ENCODE results near the gene SCLY. TPM values are rescaled to one million over a fixed set of nuclear protein-coding genes. Genes with fewer than 3 reads are reported as not detected.

SCLY gene
- total RNA-seq, 1 donor from 2014 or later, result 46.1 TPM

- Mint-ChIP-seq H3K27me3 (ENCODE audit: low read depth) (no peaks in the 10 kb centered on the region), H3K4me1 (no peaks in the 10 kb centered on the region), H3K9me3 (peaks cover 10% of the 10 kb centered on the region), H3K4me3 (no peak overlapping the region), H3K36me3 (ENCODE audit: low read depth) (peaks cover 52% of the 10 kb centered on the region), H3K27ac (ENCODE audit: unreplicated experiment) (no peak overlapping the region)
- TF ChIP-seq, protein P1, sequence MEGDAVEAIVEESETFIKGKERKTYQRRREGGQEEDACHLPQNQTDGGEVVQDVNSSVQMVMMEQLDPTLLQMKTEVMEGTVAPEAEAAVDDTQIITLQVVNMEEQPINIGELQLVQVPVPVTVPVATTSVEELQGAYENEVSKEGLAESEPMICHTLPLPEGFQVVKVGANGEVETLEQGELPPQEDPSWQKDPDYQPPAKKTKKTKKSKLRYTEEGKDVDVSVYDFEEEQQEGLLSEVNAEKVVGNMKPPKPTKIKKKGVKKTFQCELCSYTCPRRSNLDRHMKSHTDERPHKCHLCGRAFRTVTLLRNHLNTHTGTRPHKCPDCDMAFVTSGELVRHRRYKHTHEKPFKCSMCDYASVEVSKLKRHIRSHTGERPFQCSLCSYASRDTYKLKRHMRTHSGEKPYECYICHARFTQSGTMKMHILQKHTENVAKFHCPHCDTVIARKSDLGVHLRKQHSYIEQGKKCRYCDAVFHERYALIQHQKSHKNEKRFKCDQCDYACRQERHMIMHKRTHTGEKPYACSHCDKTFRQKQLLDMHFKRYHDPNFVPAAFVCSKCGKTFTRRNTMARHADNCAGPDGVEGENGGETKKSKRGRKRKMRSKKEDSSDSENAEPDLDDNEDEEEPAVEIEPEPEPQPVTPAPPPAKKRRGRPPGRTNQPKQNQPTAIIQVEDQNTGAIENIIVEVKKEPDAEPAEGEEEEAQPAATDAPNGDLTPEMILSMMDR (conservative IDR thresholded peaks at IDR 0.05), result no peak
- DNase-seq (ENCODE audit: low read depth, low spot score), result no peak
Observed at GRCh38 chr2:238075397-238075796, 14.6 kb downstream of the SCLY start.

- Mint-ChIP-seq H3K4me3 (no peak overlapping the region), H3K9me3 (peaks cover 10% of the 10 kb centered on the region), H3K4me1 (no peaks in the 10 kb centered on the region), H3K27ac (ENCODE audit: unreplicated experiment) (no peak overlapping the region), H3K36me3 (ENCODE audit: low read depth) (peaks cover 50% of the 10 kb centered on the region), H3K27me3 (ENCODE audit: low read depth) (no peaks in the 10 kb centered on the region)
- DNase-seq (ENCODE audit: low read depth, low spot score), result no peak
- TF ChIP-seq, protein P1 (conservative IDR thresholded peaks at IDR 0.05), result no peak
Observed at GRCh38 chr2:238077292-238077691, 16.5 kb downstream of the SCLY start.

DNA sequence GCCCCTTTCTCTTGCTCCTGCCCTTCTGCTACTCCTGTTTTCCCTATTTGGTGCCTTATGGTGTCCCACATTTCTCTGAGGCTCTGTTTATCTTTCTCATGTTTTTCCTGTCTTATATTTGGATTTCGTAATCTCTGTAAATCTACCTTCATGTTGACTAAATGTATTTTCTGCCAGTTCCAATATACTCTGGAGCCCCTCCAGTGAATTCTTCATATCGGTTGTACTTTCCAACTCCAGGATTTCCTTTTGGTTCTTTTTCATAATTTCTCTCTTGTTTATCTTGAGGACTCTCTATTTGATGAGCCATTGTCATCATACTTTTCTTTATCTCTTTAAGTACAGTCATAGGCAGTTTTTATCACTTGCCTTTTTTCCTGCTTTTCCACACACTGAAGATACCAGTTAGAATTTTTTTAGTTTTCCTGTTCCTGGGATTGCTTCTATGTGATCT is 19.1 kb downstream of the SCLY start:
- H3K36me3 Mint-ChIP-seq (ENCODE audit: low read depth), result peaks cover 33% of the 10 kb centered on the region
- TF ChIP-seq, protein P1 (conservative IDR thresholded peaks at IDR 0.05), result no peak
- H3K27ac Mint-ChIP-seq (ENCODE audit: unreplicated experiment), result no peak overlapping the region
- no peak overlapping the region for H3K4me3 Mint-ChIP-seq
- no peaks in the 10 kb centered on the region for H3K4me1 Mint-ChIP-seq
- DNase-seq (ENCODE audit: low read depth, low spot score), result no peak
- H3K9me3 Mint-ChIP-seq, result peaks cover 5% of the 10 kb centered on the region
- no peaks in the 10 kb centered on the region for H3K27me3 Mint-ChIP-seq (ENCODE audit: low read depth)

DNA sequence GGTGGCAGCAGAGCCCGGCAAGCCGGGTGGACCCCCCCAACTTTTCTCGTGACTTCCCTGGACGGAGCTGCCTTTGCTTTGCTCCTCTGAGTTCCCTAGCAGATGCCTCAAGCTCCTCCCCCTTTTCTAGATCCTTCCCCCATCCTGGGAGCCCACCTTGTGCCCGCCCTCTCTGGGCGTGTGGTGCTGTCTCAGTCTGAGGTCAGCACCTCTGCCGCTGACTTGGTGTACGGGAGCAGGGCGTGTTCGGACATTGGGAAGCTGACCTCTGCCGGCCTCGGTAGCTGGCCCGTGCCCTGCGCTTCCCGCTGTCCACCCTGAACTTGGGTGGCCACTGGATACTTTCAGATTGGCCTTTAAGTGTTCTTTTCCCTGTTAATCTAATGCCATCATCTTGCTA is 19.7 kb downstream of the SCLY start:
- TF ChIP-seq, protein P1 (conservative IDR thresholded peaks at IDR 0.05), result no peak
- Mint-ChIP-seq H3K4me3 (no peak overlapping the region), H3K36me3 (ENCODE audit: low read depth) (peaks cover 30% of the 10 kb centered on the region), H3K9me3 (peaks cover 5% of the 10 kb centered on the region), H3K27me3 (ENCODE audit: low read depth) (no peaks in the 10 kb centered on the region), H3K27ac (ENCODE audit: unreplicated experiment) (no peak overlapping the region), H3K4me1 (no peaks in the 10 kb centered on the region)
- no peak for DNase-seq (ENCODE audit: low read depth, low spot score)

GRCh38 chr2:238081150-238081549 is 20.3 kb downstream of the SCLY start:
- H3K27ac Mint-ChIP-seq (ENCODE audit: unreplicated experiment), result peak overlapping the region; percentile 44
- TF ChIP-seq, protein P1 (conservative IDR thresholded peaks at IDR 0.05), result no peak
- no peak overlapping the region for H3K4me3 Mint-ChIP-seq
- H3K4me1 Mint-ChIP-seq, result no peaks in the 10 kb centered on the region
- no peak for DNase-seq (ENCODE audit: low read depth, low spot score)
- peaks cover 5% of the 10 kb centered on the region for H3K9me3 Mint-ChIP-seq
- H3K36me3 Mint-ChIP-seq (ENCODE audit: low read depth), result peaks cover 36% of the 10 kb centered on the region
- H3K27me3 Mint-ChIP-seq (ENCODE audit: low read depth), result no peaks in the 10 kb centered on the region

DNA sequence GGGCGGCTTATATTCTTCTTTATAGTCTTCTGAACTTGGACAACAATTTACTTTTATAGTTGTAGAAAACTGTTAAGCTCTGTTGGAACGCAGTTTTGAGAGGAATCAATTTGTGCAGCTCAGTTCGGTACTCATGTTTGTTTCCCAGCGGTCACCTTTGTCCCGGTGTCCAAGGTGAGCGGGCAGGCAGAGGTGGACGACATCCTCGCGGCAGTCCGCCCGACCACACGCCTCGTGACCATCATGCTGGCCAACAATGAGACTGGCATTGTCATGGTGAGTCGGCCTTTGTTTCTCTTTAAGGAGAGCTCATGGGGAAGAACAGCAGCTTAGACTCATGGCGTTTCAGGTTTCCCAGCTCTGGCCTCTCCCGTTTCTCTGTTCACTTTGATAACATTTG is 20.8 kb downstream of the SCLY start:
- Mint-ChIP-seq H3K36me3 (ENCODE audit: low read depth) (peaks cover 35% of the 10 kb centered on the region), H3K4me1 (no peaks in the 10 kb centered on the region), H3K27me3 (ENCODE audit: low read depth) (no peaks in the 10 kb centered on the region), H3K9me3 (peaks cover 5% of the 10 kb centered on the region), H3K4me3 (no peak overlapping the region), H3K27ac (ENCODE audit: unreplicated experiment) (no peak overlapping the region)
- TF ChIP-seq, protein P1 (conservative IDR thresholded peaks at IDR 0.05), result no peak
- DNase-seq (ENCODE audit: low read depth, low spot score), result no peak
